ENCODE data around the gene EED.
"Not testable (repeated sequence)": the region's sequence is repeated elsewhere in the genome, so short reads cannot be mapped to it uniquely, and the experiment has no call there.

The EED gene

DNA sequence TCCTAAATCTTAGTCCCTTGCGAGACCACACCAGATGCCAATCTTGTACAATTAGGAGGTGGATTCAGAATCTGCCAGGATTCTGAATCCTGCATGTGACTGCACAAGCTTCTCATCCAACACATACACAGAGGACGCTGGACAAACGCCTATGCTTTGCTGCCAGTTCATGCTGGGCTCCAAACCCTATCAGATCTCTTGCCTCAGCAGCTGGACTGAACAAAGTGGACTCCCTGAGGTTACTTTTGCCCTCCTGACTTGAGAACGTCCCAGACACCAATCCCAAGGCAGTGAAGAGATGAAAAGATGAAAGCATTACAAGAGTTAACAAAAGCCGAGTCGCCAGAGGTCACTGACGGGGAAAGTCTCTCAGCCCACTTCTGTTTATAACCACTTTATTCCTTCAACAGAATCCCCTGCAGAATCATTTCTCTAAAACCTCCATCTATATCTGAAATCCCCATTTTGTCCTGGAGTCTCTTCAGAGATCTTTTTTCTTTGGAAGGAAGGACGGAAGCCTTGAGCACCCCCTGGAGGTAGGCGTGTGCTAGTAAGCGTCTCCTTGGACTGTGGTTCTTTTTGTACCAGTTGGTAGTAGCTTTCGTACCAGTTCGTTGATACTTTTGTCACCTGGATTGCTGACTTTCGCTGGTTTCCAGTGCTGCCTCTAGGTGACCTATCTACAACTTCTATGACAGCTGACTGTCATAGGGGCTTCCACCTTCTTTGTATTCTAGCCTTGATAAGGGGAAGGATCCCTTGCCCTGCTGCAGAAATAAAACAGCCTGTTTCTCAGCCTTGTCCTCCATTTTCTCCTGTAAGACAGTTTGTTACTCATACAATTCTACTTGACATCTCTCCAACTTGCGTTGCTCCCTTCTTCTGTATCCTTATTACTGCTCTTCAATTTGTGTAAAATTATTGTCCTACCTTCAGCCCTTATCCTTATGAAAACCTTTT is 26.1 kb upstream of the EED start:
- peak; percentile 83 for DNase-seq (ENCODE audit: low spot score)

DNA sequence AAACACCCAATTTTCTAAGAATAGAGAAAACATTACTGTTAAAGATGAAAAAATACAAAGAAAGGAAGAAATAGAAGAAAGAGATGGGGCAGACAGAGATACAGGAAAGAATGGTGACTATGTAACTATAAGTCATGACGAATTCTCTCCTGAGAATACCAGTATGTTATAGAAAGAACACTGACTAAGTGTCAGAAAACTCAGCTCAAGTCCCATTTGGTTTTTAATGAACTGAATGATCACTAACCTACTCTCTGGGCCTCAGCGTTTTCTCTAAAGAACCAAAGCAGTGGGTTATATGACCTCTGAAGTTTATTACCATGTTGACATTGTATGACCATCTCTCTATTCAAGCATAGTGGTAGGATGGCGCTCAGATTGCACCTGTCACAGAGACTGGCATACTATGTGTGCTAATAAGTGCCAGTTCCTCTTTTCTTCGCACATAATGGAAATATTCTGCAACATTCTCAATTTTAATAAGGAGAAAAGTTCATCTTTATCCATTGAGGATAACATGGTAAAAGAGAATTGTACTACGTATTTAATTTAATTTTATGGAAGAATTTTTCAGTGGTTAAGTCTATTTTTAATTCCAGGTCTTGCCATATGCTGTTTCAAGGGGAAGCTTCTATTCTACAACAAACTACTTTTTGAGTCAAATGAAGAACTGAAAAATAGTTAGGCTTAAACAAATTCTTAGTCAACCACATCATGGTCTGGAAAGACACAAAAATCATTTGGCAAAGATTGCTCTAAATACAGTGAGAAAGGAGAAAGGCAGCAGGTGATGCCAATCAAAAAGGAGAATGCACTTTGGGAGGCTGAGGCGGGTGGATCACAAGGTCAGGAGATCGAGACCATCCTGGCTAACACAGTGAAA is 25.0 kb upstream of the EED start:
- no peak for DNase-seq (ENCODE audit: low spot score)

DNA sequence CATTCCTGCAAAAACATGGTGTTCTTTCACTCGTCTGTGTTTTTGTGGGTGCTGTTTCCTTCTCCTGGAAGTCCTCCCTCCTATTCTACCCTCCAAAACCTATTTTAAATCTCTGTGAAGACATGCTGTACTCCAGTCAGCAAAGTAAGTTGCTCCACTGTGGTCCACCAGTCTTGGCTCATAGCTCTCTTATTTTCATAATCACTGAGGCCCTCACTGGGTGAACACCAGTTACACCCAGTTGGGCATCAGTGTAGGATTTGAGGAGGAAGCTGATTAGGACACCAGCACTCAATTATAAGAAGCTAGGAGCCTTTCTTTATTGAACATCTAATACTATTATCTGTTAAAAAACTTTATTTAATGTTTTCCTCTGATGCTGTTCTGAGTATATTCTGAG is 23.9 kb upstream of the EED start:
- no peak for DNase-seq (ENCODE audit: low spot score)

DNA sequence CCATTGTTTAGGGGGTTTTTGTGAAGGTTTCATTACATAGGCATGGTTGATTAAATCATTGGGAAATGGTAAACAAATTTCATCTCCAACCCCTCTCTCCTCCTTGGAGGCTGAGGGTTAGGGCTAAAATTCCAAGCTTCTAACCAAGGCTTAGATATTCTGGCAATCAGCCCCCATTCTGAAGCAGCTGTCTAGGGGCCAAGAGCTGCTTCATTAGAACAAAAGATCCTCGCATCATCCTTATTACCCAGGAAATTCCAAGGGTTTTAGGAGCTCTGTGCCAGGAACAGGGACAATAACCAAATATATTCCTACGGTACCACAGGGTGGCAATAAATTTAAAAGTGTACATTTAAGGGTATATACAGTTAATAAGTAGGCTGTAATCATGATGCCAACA is 22.5 kb upstream of the EED start:
- no peak for DNase-seq (ENCODE audit: low spot score)

DNA sequence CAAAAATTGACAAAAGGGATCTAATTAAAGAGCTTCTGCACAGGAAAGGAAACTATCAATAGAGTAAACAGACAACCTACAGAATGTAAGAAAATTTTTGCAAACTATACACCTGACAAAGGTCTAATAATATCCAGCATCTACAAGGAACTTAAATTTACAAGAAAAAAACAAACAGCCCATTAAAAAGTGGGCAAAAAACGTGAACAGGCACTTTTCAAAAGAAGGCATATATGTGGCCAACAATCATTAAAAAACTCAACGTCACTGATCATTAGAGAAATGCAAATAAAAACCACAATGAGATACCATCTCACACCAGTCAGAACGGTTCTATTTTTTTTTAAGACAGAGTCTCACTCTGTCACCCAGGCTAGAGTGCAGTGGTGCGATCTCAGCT is 20.0 kb upstream of the EED start:
- not testable (repeated sequence) for DNase-seq (ENCODE audit: low spot score)

DNA sequence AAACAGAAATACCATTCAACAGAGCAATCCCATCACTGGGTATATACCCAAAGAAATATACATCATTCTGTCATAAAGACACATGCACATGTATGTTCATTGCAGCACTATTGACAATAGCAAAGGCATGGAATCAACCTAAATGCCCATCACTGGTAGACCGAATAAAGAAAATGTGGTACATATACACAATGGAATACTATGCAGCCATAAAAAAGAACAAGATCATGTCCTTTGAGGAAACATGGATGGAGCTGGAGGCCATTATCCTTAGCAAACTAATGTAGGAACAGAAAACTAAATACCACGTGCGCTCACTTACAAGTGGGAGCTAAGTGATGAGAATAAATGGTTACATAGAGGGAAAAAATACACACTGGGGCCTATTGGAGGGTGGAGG is 19.2 kb upstream of the EED start:
- DNase-seq (ENCODE audit: low spot score) = not testable (repeated sequence)

DNA sequence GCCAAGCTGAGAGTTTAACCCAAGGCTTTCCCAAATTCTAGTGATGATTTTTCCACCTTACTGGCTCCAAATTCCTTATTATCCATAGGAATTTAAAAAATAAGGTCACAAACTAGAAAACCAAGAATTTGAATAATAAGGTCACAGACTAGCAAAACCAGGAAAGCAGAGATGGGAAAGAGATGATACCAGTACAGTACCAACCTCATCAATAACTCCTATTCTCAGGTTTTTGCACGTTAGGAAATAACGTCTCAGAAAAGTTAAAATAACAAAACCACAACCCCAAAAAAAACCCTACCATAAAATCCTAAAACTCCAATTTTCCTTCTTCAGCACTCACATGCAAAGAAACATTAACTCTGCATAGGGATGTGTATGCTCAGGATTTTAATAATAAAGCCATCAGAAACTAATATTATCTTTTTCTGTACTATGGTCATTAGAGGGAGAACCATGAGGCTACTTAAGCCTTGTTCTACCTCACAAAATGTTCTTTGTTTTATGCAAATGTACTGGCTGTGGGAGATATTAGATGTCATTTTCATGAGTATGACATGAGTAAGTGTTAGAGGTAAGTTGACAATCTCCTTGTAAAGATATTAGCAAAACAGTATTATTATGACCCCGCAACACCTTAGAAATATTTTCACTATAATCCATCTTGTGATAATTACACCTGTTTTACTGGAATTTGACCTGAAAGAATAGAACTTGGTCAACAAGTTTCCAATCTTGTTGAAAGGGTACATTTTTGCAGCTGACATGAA is 16.1 kb upstream of the EED start:
- DNase-seq (ENCODE audit: low spot score) = no peak

DNA sequence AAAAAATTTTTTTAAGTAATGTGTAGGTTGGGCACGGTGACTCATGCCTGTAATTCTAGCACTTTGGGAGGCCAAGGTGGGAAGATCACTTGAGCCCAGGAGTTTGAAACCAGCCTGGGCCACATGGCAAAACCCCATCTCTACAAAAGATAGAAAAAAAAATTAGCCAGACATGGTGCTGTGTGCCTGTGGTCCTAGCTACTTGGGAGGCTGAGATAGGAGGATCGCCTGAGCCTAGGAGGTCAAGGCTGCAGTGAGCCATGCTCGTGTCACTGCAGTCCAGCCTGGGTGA is 15.6 kb upstream of the EED start:
- DNase-seq (ENCODE audit: low spot score) = not testable (repeated sequence)

DNA sequence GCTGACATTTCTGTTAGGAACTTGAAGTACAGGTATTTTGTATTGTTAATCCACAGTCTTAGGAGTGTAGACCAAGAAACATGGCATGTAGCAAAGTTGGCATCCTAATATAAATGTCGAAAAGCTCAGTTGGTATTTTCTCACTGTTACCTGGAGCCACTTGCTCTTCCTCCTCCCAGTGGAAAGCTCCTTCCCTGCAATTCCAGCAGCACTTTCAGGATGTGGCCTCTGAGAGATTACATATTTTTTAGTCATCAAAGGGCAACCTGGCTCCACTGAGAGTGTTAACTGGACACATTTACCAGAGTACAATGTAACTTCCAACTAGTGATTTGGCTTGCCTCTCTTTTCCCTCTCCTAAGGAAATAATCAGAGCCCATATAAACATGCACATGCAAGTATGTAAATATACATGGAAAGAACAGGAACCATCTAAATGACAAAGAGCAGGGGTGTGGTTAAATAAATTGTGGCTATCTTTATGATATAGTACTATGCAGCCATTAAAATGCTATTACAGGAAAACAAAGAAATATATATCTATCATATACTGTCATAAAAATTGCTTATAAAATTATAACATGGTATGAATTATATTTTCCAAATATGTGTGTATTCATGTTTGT is 14.3 kb upstream of the EED start:
- DNase-seq (ENCODE audit: low spot score) = peak; percentile 76

DNA sequence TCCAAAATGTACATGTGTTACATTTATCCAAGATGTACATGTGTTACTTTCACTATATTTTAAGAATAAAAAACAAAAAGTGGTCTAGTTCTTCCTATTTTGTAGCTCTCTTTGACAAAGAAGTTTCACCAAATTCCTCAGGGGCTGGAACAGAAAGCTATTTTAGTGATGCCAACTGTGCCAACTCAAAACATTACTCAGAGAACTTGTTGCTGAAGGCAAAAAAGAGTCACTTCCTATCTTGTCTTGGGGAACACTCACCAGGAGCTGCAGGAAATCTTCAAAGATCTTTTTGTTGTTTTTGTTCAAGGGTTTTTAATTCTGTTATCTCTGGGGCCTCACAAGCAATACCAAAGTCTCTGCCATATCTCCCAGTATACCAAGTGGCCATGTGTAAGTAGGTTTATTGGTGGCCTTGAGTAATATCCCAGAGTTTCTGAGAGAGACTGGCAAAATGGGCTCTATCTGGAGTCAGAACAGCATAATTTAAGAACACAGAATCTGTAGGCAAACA is 13.6 kb upstream of the EED start:
- DNase-seq (ENCODE audit: low spot score) = peak; percentile 35

DNA sequence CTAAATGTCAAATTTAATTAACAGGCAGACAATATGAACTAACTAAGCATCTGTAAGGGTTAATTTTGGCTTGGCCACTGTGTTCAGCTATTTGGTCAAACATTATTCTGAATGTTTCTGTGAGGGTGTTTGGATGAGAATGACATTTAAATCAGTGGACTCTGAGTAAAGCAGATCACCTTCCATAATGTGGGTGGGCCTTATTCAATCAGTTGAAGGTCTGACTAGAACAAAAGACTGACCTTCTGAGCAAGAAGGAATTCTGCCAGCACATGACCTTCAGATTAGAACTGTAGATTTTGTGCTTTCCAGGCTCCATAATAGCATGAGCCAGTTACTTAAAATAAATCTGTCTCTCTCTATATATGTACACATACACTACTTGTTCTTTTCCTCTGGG is 12.0 kb upstream of the EED start:
- no peak for DNase-seq (ENCODE audit: low spot score)

DNA sequence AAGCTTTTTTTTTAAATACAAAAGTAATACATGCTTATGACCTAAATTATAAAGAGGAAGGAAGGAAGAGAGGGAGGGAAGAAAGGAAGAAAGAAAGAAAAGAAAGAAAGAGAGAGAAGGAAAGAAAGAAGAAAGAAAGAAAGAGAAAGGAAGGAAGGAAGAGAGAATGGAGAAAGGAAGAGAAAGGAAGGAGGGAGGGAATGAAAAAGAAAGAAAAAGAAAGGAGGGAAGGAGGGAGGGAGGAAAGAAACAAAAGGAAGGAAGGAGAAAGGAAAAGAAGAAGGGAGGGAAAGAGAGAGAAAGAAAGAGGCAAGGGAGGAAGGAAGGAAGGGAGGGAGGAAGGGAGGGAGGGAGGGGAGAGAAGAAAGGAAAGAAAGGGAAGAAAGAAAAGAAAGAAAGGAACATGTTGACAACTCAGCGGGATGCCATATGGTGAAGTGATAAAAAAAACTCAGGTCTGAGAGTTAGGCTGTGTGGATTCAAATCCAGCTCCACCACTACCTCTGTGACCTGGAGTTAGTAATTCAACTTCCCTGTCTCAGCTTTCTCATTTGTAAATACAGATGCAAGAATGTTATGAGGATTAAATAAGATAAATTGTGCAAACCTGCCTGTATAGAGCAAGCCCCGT is 9.6 kb upstream of the EED start:
- no peak for DNase-seq (ENCODE audit: low spot score)

DNA sequence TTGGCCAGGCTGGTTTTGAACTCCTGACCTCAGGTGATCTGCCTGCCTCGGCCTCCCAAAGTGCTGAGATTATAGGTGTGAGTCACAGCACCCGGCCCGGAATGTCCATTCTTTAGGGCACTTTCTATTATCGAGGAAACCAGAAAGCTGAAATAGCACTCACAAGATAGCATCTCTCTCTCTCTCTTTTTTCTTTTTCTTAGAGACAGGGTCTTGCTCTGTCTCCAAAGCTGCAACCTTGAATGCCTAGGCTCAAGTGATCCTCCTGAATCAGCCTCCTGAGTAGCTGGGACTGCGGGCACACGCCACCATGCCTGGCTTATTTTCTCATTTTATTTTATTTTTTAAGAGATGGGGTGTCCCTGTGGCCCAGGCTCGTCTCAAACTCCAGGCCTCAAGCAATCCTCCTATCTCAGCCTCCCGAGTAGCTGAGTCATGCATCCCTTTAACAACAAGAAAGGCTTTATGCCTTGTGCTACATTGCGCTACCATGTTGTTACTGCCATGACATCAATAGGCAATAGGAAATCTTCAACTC is 7.2 kb upstream of the EED start:
- DNase-seq (ENCODE audit: low spot score) = no peak

DNA sequence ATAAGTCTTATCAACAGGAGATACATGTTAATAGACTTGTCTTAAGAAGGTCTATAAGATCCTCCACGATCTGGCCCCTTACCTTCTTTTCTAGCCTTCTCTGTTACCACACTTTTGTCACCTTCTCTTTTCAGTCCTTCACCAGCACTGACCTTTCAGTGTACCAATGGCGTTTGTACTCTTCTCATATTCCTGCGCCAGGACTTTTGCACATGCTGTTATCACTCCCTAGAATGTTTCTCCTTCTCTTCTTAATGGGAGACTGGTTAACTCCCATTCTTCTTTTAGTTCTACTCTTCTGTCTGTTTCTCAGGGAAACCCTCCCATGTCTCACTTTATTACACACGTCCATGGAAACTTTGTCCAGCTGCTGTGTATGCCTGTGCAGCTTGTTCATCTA is 4.4 kb upstream of the EED start:
- DNase-seq (ENCODE audit: low spot score) = no peak

DNA sequence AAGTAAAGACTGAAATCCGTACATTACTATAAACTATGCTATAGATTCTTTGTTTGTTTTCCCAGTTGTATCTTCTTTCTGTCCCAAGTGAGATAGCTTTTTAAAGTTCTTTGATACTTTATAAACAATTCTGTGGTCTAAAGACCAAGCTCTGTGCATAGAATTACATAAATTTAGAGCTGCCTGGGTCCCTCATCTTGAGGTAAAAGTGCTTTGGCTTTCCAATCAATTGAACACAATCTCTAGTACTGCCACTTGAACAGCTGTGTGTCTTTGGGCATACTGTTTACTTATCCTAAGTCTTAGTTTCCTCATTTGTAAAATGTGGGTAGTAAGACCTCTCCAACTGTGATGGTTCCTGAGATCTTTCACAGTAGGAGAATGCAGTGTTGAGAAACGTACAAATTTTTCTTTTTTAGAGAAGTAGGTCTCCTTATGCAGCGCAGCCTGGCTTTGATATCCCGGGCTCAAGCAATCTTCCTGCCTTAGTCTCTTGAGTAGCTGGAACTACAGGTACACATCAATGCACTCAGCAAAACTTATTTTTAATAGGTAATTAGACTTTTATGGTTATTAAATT is 2.5 kb upstream of the EED start:
- no peak for DNase-seq (ENCODE audit: low spot score)

DNA sequence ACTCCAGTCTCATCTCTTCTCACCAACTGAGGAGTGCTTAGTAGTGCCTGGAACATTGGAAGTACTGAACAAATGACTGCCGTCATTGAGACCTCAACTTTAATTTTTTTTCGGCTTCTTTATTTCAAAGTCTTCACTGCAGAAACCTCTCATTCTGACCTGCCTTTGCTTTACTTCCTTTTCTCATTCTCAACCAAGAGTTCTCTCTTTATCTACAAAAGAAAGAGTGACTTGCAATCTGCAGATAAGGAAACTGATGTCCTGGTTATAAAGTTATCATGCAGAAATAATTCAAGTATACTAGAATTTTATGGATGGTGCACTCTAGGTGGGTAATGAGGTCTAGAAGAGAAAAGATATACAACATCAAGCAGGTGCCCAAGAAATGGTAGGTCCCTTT is 1.2 kb upstream of the EED start:
- DNase-seq (ENCODE audit: low spot score) = no peak

DNA sequence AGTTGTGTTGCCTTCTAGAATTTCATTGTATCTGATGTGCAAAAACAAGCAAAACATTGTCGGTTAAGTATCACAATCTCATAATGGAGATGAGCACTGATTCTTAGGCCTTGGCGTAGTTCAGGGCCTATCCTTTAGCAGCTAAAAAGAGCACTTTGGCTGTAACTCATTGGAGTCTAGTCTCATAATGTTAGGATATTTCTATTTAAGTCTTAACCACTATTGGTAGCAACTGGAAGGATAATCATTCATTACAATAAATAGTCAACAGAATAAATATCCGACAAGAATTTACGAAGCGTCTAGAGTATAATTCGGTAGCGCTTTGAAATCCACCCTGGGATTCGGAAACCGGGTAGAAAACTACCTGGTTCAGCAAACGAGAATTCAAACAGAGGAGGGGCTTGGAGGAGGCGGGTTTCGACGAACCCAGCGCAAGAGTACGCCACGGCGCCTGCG is 461 bp upstream of the EED start:
- peak; percentile 92 for DNase-seq (ENCODE audit: low spot score)

DNA sequence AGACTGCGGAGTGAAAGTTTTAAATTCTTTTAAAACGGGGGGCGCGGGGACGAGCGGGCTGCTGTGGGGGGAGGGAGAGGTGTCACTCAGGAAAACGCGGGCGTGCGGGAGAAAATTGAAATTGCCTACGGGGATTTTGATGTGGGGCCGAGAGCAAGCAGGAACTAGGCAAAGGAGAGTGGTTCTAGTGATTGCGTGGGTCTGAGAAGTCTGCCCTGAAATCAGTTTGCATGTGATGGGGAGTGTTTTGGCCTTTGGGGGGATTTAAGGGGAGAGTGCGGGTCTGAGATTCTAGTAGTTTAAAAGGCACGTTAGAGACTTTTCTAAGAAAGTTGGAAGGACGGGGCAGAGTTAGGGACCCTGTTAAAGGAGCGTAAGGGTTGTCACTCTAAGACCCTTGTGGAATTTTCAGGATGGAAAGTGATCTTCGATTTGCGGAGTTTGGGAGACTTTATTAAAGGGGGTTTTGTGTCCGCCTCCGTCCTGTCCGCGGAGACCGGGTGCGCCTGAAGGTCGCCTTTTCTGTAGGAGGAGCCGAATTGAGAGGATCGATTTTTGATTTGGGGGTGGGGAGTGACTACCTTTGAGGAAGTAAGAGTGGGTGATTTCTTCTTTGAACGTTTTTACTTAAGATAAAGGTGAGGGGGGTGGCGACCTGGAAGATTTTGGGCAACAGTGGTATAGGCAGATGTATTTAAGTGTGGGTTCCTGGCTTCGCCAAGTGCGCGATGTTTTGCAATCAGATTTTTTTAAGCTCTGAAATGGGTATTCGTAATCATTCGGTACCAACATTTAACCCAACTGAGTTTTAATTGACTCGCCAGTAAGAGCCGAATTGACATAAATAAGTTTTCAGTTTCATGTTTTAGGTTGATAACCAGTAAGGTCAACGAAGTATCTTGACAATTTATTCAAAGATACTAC is 1.1 kb downstream of the EED start:
- peak; percentile 13 for DNase-seq (ENCODE audit: low spot score)

DNA sequence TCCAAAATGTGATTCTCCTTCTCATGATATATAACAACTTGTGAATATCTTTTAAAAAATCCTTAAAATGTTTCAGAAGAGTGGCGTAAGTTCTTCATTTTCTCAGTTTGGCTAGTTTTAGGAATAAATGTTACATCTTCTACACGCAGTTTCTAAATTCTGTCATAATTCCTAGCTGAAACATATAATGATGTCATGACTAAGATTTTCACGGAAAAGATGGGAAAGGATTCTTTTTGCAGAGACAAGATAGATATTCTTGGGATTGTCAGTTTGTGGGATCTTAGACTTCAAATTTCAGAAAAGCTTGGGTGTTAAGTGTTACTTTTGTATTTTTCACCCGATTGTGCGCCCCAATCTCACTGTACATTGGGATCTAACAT is 1.7 kb downstream of the EED start:
- no peak for DNase-seq (ENCODE audit: low spot score)

Data from kidney tubule cell (primary cell).